Esophagus muscularis mucosa (tissue), 3 donors: Measurements from ENCODE around the gene COL2A1.

ENCODE experiments used
- CTCF ChIP-seq, 3 experiments: fragments of 200-600 bp in 2 of 3; fragments of 450-650 bp in 1 of 3; sonication (generic) in 2 of 3; IDR thresholded peaks; one replicate each; pipeline ENCODE4 v1.5.1; 2017 to 2019; ENCODE audit warnings: antibody characterized with exemption in 3 of 3, mild to moderate bottlenecking in 2 of 3, moderate library complexity in 1 of 3
- POLR2A ChIP-seq: fragments of 450-650 bp; IDR thresholded peaks from one replicate; pipeline ENCODE4 v1.6.1; 2017; ENCODE audit warnings: antibody characterized with exemption, moderate library complexity, mild to moderate bottlenecking, low read depth

GRCh38 chr12:47986832-47987231 lies 17.4 kb downstream of the COL2A1 start:
- TF ChIP-seq POLR2A: no peak
- no peak for TF ChIP-seq CTCF (IDR thresholded peaks at IDR 0.05)
